ENCODE measurements around the gene RFLNA. TPM values are rescaled to one million over a fixed set of nuclear protein-coding genes. Genes with fewer than 3 reads are reported as not detected.

RFLNA gene
- total RNA-seq, 6 experiments from 2014 or later: 0.12 to 0.31 TPM; not detected in 4

DNA sequence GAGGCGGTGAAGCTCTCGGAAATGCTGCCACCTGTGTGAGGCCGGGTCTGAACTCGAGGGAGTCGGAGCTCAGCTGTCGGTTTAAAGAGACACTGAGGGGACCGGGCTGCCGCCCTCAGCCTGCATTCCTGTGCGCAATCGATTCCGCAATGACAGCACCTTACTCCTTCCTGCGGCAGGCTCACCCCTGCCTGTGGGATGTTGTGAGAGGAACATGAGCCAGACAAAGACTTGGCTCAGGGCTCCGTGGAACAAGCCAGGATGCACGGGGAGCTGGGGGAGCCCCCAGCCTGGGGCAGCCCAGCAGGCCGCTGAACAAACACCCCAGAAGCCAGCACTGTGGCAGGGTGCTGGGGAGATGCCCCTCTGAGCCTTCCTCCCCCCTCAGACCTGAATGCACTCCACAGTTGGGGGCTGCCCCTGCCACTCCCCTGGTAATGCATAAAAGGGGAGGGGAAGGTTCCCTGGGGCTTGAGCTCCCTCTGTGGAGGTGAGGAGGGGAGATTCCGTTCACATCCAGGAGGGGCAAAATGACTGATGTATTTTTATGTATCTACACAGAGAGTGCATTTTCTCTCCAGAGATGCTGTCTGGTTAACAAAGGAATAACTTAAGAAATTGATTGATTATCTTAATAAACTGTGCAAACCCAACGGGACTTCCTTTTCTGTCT lies 20.6 kb downstream of the RFLNA start:
- H3K27me3 ChIP-seq: no peaks in the 10 kb centered on the region
- ATAC-seq (no peak), DNase-seq (no peak)
- H3K4me3 ChIP-seq: no peak overlapping the region
- intact Hi-C loops (cut with DNase I): loop anchor here in 1 of 2 donors (5.0 kb wide), 1 partner anchor 263 kb away; no protein-coding TSS in a partner anchor
- H3K36me3 ChIP-seq: no peaks in the 10 kb centered on the region
- TF ChIP-seq POLR2A (IDR thresholded peaks at IDR 0.05) (no peak), CTCF (IDR thresholded peaks at IDR 0.05) (no peak)
- no peak overlapping the region for H3K27ac ChIP-seq
- no peaks in the 10 kb centered on the region for H3K9me3 ChIP-seq
- no peaks in the 10 kb centered on the region for H3K4me1 ChIP-seq
- 89% methylated on average over 4 of the region's 17 CpGs for WGBS (ENCODE audit: insufficient coverage, low coverage, low lambda C conversion rate, missing lambda C conversion rate)

DNA sequence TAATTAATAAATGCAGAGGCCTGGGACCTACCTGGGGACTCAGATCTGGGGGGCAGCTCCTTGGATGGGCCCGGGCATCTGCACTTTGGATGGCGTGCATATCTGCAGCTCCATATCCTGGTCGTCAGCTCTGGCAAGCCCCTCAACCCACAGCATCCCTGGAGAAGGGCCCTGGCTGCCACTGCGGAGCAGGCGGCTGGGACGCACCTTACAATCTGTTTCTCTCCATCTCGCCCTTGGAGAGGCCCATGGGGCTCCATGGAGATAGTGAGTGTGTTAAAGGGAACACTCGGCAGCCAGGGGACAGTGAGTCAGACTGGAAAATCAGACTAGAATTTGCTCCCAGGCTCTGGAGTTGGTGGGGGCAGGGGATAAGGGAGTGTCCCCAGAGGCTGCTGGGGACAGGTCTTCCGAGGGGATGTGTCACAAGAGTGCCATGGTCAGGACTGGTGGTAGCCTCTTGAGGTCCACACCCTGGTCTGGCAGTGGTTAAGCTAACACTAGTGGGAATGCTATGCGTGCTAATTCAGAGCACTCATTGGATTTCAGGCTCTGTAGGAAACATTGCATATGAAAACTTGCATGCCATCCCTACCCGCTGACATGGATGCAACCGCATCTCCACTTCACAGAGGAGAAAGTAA lies 21.5 kb downstream of the RFLNA start:
- Histone ChIP-seq H3K4me1 (no peaks in the 10 kb centered on the region), H3K27ac (no peak overlapping the region), H3K9me3 (no peaks in the 10 kb centered on the region), H3K36me3 (no peaks in the 10 kb centered on the region), H3K27me3 (no peaks in the 10 kb centered on the region), H3K4me3 (no peak overlapping the region)
- WGBS (ENCODE audit: insufficient coverage, low coverage, low lambda C conversion rate, missing lambda C conversion rate): 80% methylated on average over 2 of the region's 12 CpGs
- no peak for ATAC-seq
- intact Hi-C loops (cut with DNase I): loop anchor here in 1 of 2 donors (5.0 kb wide), 1 partner anchor 264 kb away; no protein-coding TSS in a partner anchor
- DNase-seq: no peak
- TF ChIP-seq POLR2A (IDR thresholded peaks at IDR 0.05) (no peak), CTCF (IDR thresholded peaks at IDR 0.05) (no peak)

- WGBS (ENCODE audit: insufficient coverage, low coverage, low lambda C conversion rate, missing lambda C conversion rate): 83% methylated on average over 8 of the region's 12 CpGs
- TF ChIP-seq POLR2A (IDR thresholded peaks at IDR 0.05): no peak
- intact Hi-C loops (cut with DNase I): loop anchor here in 1 of 2 donors (5.0 kb wide), 1 partner anchor 265 kb away; no protein-coding TSS in a partner anchor
These were observed 22.5 kb downstream of the RFLNA start for GRCh38 chr12:124317400-124317799.

DNA sequence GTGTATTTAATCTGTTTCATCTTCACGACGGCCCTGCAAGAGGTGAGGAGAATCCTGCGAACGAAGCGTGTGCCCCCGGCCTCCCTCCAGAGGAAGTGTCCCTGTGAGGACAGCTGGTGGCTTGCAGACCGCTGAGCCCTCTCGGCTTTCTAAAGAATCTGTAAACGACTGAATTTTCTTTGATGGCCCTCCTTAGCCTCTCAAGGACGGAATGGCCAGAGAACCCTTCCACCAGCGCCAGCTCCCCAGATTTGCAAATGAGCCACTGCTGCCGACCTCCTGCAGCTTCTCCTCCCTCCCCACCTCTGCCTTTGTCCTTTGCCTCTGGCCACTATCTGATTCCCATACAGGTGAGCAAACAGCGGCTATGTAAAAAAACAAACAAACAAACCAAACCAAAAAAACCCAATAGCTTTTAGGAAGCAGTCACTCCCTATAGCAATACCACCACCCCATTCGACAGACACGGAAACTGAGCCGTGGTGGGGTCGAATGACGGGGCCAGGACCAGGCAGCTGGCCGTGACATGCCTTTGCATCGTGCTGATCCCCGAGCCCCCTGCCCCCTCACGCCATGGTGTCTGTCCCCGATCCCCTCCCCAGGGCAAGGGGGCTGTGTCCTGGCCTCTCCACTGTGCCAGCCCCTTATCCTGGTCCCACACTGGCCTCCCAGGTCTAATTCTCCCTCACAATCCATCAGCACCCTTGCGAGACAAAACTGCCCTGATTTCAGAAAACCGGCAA lies 23.6 kb downstream of the RFLNA start:
- ATAC-seq (no peak), DNase-seq (no peak)
- no peaks in the 10 kb centered on the region for H3K36me3 ChIP-seq
- WGBS (ENCODE audit: insufficient coverage, low coverage, low lambda C conversion rate, missing lambda C conversion rate): 39% methylated on average over 15 of the region's 25 CpGs
- intact Hi-C loops (cut with DNase I): loop anchor here in 1 of 2 donors (5.0 kb wide), 1 partner anchor 266 kb away; no protein-coding TSS in a partner anchor
- no peak overlapping the region for H3K27ac ChIP-seq
- no peaks in the 10 kb centered on the region for H3K4me1 ChIP-seq
- no peak for TF ChIP-seq POLR2A (IDR thresholded peaks at IDR 0.05)
- no peak for TF ChIP-seq CTCF (IDR thresholded peaks at IDR 0.05)
- H3K27me3 ChIP-seq: no peaks in the 10 kb centered on the region
- no peak overlapping the region for H3K4me3 ChIP-seq
- H3K9me3 ChIP-seq: no peaks in the 10 kb centered on the region

More at GRCh38 chr12:124317400-124317799, 22.5 kb downstream of the RFLNA start:
- no peaks in the 10 kb centered on the region for H3K4me1 ChIP-seq
- no peak for ATAC-seq
- no peak overlapping the region for H3K4me3 ChIP-seq
- no peak for DNase-seq
- H3K27me3 ChIP-seq: no peaks in the 10 kb centered on the region
- no peaks in the 10 kb centered on the region for H3K9me3 ChIP-seq
- no peak overlapping the region for H3K27ac ChIP-seq
- H3K36me3 ChIP-seq: no peaks in the 10 kb centered on the region
